ACC112 (cell line): Measurements from ENCODE around the gene MTCL1.

Source experiments
- H2AFZ ChIP-seq: fragments of 200-600 bp; sonication (generic); one replicate; pipeline ENCODE4 v1.6.0; 2017; ENCODE audit warnings: antibody characterized with exemption, low read length; ENCODE audit not compliant: unreplicated experiment
- H3K27ac ChIP-seq: fragments of 200-600 bp; sonication (generic); 2 replicates; pipeline ENCODE4 v1.5.1; 2014; ENCODE audit warnings: low read depth, mild to moderate bottlenecking, antibody characterized with exemption, low read length, moderate library complexity
- H3K27me3 ChIP-seq: fragments of 200-600 bp; sonication (generic); 2 replicates; pipeline ENCODE4 v1.6.1; 2014; ENCODE audit warnings: mild to moderate bottlenecking, antibody characterized with exemption, low read length, moderate library complexity, mixed read lengths; ENCODE audit not compliant: insufficient read depth
- H3K36me3 ChIP-seq: fragments of 200-600 bp; sonication (generic); 2 replicates; pipeline ENCODE4 v1.6.1; 2016; ENCODE audit warnings: mild to moderate bottlenecking, antibody characterized with exemption, low read length, moderate library complexity, mixed read lengths; ENCODE audit not compliant: insufficient read depth
- H3K4me1 ChIP-seq: fragments of 200-600 bp; sonication (generic); one replicate; pipeline ENCODE4 v1.6.1; 2016; ENCODE audit warnings: low read length, mixed read lengths; ENCODE audit not compliant: insufficient read depth, unreplicated experiment, control insufficient read depth
- H3K4me3 ChIP-seq: fragments of 200-600 bp; sonication (generic); 2 replicates; pipeline ENCODE4 v1.5.1; 2014; ENCODE audit warnings: mild to moderate bottlenecking, low read depth, low read length
- H3K79me2 ChIP-seq: fragments of 200-600 bp; sonication (generic); one replicate; pipeline ENCODE4 v1.6.0; 2016; ENCODE audit warnings: low read length; ENCODE audit not compliant: control insufficient read depth, unreplicated experiment, insufficient read depth

MTCL1 gene

GRCh38 chr18:8703781-8704301, 1.5 kb upstream of the MTCL1 start:
- H3K27ac ChIP-seq: no peak overlapping the region
- H3K36me3 ChIP-seq: peaks cover 6% of the 10 kb centered on the region; the same call in 1 of the 2 replicates
- H3K4me1 ChIP-seq: peaks cover 23% of the 10 kb centered on the region
- H2AFZ ChIP-seq: no peak overlapping the region
- H3K4me3 ChIP-seq: peak overlapping the region; percentile 68; the same call in 1 of the 2 replicates
- no peaks in the 10 kb centered on the region for H3K27me3 ChIP-seq
- peaks cover 30% of the 10 kb centered on the region for H3K79me2 ChIP-seq

DNA sequence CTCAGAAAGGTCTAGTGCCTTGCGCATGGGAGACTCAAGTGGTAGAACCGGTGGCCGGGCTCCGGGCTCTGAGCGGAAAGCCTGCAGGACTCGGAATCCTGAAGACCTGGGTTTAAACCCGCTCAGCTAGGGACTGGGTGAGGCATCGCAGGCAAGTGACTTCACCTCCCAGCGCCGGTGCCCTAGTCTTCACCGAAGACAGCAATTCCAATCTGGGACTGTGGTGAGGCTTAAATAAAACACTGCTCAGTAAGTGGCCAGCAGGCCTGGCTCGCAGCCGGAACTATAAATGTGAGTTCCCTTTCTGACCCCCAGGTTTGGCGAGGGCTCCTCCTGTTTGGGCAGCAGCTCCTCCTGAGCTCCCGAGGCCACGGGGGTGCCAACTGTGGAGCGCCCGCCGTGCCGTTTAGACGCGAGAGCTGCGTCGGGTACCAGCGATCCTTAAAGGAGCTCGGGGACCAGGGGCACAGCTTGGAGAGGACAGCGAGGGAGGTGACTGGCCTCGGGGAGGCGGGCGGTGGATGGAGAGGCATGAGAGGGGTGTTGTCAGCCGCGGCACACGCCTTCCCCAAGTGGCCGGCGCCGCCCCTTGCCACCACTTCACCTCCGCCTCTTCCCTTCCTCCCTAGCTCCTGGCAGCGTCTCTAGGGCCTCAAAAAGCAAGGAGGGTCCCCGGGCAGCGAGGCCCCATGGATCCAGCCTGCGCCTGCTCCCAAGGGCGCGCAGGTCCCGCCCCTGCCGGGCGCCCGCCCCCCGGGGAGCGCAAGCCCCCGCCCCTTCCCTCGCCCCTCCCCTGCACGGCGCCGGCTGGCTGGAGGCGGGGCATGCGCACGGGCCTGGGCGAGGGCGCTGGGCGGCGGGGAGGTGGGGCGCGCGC, 757 bp upstream of the MTCL1 start:
- H3K27ac ChIP-seq: no peak overlapping the region
- peaks cover 23% of the 10 kb centered on the region for H3K4me1 ChIP-seq
- peaks cover 6% of the 10 kb centered on the region; the same call in 1 of the 2 replicates for H3K36me3 ChIP-seq
- peak overlapping the region; percentile 49 for H2AFZ ChIP-seq
- peaks cover 38% of the 10 kb centered on the region for H3K79me2 ChIP-seq
- H3K4me3 ChIP-seq: peak overlapping the region; percentile 68
- H3K27me3 ChIP-seq: no peaks in the 10 kb centered on the region

DNA sequence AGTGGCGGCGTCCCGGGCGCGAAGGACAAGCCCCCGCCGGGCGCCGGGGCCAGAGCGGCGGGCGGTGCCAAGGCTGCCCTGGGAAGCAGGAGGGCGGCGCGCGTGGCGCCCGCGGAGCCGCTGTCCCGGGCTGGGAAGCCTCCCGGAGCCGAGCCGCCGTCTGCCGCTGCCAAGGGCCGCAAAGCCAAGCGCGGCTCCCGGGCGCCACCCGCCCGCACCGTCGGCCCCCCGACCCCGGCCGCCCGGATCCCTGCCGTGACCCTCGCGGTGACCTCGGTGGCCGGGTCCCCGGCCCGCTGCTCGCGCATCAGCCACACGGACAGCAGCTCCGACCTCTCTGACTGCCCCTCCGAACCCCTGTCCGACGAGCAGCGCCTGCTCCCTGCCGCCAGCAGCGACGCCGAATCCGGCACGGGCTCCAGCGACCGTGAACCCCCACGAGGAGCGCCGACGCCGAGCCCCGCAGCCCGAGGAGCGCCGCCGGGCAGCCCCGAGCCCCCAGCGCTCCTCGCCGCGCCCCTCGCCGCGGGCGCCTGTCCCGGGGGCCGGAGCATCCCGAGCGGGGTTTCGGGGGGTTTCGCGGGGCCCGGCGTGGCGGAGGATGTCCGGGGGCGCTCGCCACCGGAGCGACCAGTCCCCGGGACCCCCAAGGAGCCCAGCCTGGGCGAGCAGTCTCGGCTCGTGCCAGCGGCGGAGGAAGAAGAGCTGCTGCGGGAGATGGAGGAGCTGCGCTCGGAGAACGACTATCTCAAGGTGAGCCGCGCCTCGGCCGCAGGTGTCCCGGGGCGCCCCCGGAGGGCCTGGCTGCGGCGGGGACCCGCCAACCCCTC, 820 bp downstream of the MTCL1 start:
- Histone ChIP-seq H3K4me1 (peaks cover 20% of the 10 kb centered on the region), H3K27ac (no peak overlapping the region), H3K4me3 (peak overlapping the region; percentile 81), H3K79me2 (peaks cover 41% of the 10 kb centered on the region), H2AFZ (peak overlapping the region; percentile 33), H3K36me3 (peaks cover 6% of the 10 kb centered on the region; the same call in 1 of the 2 replicates), H3K27me3 (no peaks in the 10 kb centered on the region)

DNA sequence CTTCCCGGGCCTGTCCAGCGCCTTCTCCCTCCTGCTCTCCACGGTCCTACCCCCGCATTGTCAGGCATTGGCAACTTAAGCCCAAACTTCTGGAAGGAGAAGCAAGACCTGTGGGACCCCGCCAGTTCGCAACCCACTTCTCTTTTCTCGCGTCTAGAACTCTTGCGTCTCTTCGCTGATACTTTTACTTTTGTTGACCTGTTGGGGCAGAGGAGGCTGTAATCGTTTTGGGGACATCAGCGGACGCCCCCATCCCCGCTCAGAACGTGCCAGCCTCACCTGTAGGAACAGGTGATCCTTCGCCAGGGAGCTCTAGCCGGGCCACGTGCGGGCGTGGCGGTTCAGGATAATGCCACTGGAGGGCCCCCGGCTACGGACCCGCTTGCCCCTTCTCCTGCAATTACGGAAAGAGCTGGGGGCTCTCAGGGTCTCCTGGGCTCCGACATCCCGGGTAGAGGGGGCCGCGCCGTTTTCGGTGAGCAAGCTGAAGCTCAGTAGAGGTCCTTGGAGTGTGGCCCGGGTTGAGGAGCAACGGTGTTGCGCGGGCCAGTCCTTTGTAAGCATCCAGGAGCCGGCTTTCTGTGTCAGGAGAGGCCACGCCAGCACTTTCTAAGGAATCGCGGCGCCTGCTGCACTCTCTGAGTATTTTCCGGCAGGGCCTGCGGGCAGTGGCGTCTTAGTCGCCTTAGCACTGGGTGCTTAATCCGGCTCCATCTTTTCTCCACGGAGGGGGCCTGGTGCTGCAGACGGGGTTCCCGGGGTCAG, 1.6 kb downstream of the MTCL1 start:
- H3K36me3 ChIP-seq: peaks cover 6% of the 10 kb centered on the region; the same call in 1 of the 2 replicates
- peak overlapping the region; percentile 33 for H2AFZ ChIP-seq
- H3K4me1 ChIP-seq: peaks cover 12% of the 10 kb centered on the region
- peak overlapping the region; percentile 81 for H3K4me3 ChIP-seq
- H3K79me2 ChIP-seq: peaks cover 44% of the 10 kb centered on the region
- H3K27ac ChIP-seq: no peak overlapping the region
- H3K27me3 ChIP-seq: no peaks in the 10 kb centered on the region

- H3K27ac ChIP-seq: no peak overlapping the region
- H3K27me3 ChIP-seq: no peaks in the 10 kb centered on the region
- peak overlapping the region; percentile 81 for H3K4me3 ChIP-seq
- peaks cover 12% of the 10 kb centered on the region for H3K4me1 ChIP-seq
- H3K79me2 ChIP-seq: peaks cover 51% of the 10 kb centered on the region
- H3K36me3 ChIP-seq: peaks cover 6% of the 10 kb centered on the region; the same call in 1 of the 2 replicates
- H2AFZ ChIP-seq: no peak overlapping the region
Measured at GRCh38 chr18:8707556-8708300, 2.4 kb downstream of the MTCL1 start.

GRCh38 chr18:8708670-8709069, 3.3 kb downstream of the MTCL1 start:
- H3K27me3 ChIP-seq: no peaks in the 10 kb centered on the region
- H2AFZ ChIP-seq: no peak overlapping the region
- H3K4me3 ChIP-seq: peak overlapping the region; percentile 81; the same call in 1 of the 2 replicates
- H3K4me1 ChIP-seq: peaks cover 12% of the 10 kb centered on the region
- no peak overlapping the region for H3K27ac ChIP-seq
- H3K79me2 ChIP-seq: peaks cover 57% of the 10 kb centered on the region
- H3K36me3 ChIP-seq: peaks cover 6% of the 10 kb centered on the region; the same call in 1 of the 2 replicates

- H3K36me3 ChIP-seq: peaks cover 6% of the 10 kb centered on the region; the same call in 1 of the 2 replicates
- H2AFZ ChIP-seq: no peak overlapping the region
- no peak overlapping the region for H3K27ac ChIP-seq
- no peaks in the 10 kb centered on the region for H3K27me3 ChIP-seq
- H3K4me1 ChIP-seq: peaks cover 7% of the 10 kb centered on the region
- no peak overlapping the region for H3K4me3 ChIP-seq
- peaks cover 65% of the 10 kb centered on the region for H3K79me2 ChIP-seq
Measured at GRCh38 chr18:8709248-8710059, 4.1 kb downstream of the MTCL1 start.

GRCh38 chr18:8711736-8712135, 6.4 kb downstream of the MTCL1 start:
- H3K36me3 ChIP-seq: peaks cover 6% of the 10 kb centered on the region; the same call in 1 of the 2 replicates
- peaks cover 72% of the 10 kb centered on the region for H3K79me2 ChIP-seq
- H3K27me3 ChIP-seq: no peaks in the 10 kb centered on the region
- no peak overlapping the region for H3K27ac ChIP-seq
- no peak overlapping the region for H2AFZ ChIP-seq
- H3K4me3 ChIP-seq: no peak overlapping the region
- H3K4me1 ChIP-seq: peaks cover 7% of the 10 kb centered on the region

DNA sequence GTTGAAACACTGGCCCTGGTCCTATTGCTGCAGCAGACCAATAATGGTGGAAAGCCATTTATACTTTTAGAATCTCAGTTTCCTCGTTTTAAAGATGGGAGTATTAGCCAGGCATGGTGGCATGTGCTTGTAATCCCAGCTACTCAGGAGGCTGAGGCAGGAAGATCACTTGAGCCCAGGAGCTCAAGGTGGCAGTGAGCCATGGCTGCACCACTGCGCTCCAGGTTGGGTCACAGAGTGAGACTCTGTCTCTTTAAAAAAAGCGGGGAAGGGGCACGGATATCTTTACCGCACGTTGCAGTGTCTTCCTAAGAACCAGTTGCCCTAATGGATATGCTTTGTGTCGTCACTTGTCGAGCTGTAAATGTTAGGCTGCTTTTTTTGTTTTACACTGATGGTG, 8.3 kb downstream of the MTCL1 start:
- peaks cover 56% of the 10 kb centered on the region for H3K79me2 ChIP-seq
- H3K36me3 ChIP-seq: peaks cover 1% of the 10 kb centered on the region; the same call in 1 of the 2 replicates
- H3K27me3 ChIP-seq: no peaks in the 10 kb centered on the region
- peaks cover under 1% of the 10 kb centered on the region for H3K4me1 ChIP-seq
- H3K27ac ChIP-seq: no peak overlapping the region
- no peak overlapping the region for H3K4me3 ChIP-seq
- H2AFZ ChIP-seq: no peak overlapping the region
